Liver (tissue), 9 donors: ENCODE data around the gene LPCAT1. TPM values are rescaled to one million over a fixed set of nuclear protein-coding genes. Genes with fewer than 3 reads are reported as not detected.

Experiments
- DNase-seq: peaks from one replicate; pipeline ENCODE4 v3.0.0-alpha.2; 2017; ENCODE audit warnings: low spot score
- H3K27ac ChIP-seq, 2 donors: one replicate each; pipeline ENCODE4 v1.7.0; 2013; ENCODE audit warnings: inconsistent platforms in 2 of 2, low read length in 2 of 2, control low read depth in 1 of 2, low read depth in 1 of 2, mild to moderate bottlenecking in 1 of 2
- H3K27me3 ChIP-seq, 4 donors: one replicate each; pipeline versions ENCODE4 v1.6.1 to v1.7.0; 2013; ENCODE audit warnings: low read length in 3 of 4, inconsistent platforms in 1 of 4, mild to moderate bottlenecking in 1 of 4, moderate library complexity in 1 of 4; ENCODE audit not compliant: control insufficient read depth in 4 of 4, insufficient read depth in 4 of 4
- H3K36me3 ChIP-seq, 4 donors: one replicate each; pipeline versions ENCODE4 v1.6.1 to v1.7.0; 2013; ENCODE audit warnings: low read length in 3 of 4, mild to moderate bottlenecking in 3 of 4, low read depth in 1 of 4, moderate library complexity in 1 of 4; ENCODE audit not compliant: control insufficient read depth in 4 of 4, insufficient read depth in 3 of 4
- H3K4me1 ChIP-seq, 4 donors: one replicate each; pipeline versions ENCODE4 v1.6.1 to v1.7.0; 2013; ENCODE audit warnings: low read length in 3 of 4, mild to moderate bottlenecking in 3 of 4, moderate library complexity in 1 of 4; ENCODE audit not compliant: control insufficient read depth in 4 of 4, insufficient read depth in 4 of 4
- H3K4me3 ChIP-seq, 3 donors: one replicate each; pipeline versions ENCODE4 v1.6.1 to v1.7.0; 2013; ENCODE audit warnings: low read length in 3 of 3, control low read depth in 1 of 3, low read depth in 1 of 3, mild to moderate bottlenecking in 1 of 3
- H3K9ac ChIP-seq, 2 donors: one replicate each; pipeline ENCODE4 v1.7.0; 2013; ENCODE audit warnings: low read length in 2 of 2, mild to moderate bottlenecking in 2 of 2, moderate library complexity in 2 of 2, control low read depth in 1 of 2, low read depth in 1 of 2
- H3K9me3 ChIP-seq, 4 donors: one replicate each; pipeline versions ENCODE4 v1.6.1 to v1.7.0; 2013; ENCODE audit warnings: low read length in 3 of 4; ENCODE audit not compliant: control insufficient read depth in 4 of 4
- EGR1 ChIP-seq, 2 donors: IDR thresholded peaks; 2 replicates each; pipeline ENCODE4 v1.6.1; 2016 to 2018; ENCODE audit warnings: antibody characterized with exemption in 2 of 2, low read depth in 2 of 2
- FOXA1 ChIP-seq: IDR thresholded peaks from 2 replicates; pipeline ENCODE4 v1.6.1; 2016; ENCODE audit warnings: antibody characterized with exemption
- FOXA2 ChIP-seq: IDR thresholded peaks from 2 replicates; pipeline ENCODE4 v1.6.1; 2016; ENCODE audit warnings: antibody characterized with exemption
- GABPA ChIP-seq, 2 donors: IDR thresholded peaks in 1 of 2; conservative IDR thresholded peaks in 1 of 2; 2 replicates each; pipeline ENCODE4 v1.6.1; 2016; ENCODE audit warnings: antibody characterized with exemption in 2 of 2, mild to moderate bottlenecking in 1 of 2, moderate library complexity in 1 of 2
- HNF4A ChIP-seq, 2 donors: conservative IDR thresholded peaks; 2 replicates each; pipeline ENCODE4 v1.6.1; 2016; ENCODE audit warnings: antibody characterized with exemption in 2 of 2, mild to moderate bottlenecking in 2 of 2
- HNF4G ChIP-seq: IDR thresholded peaks from 2 replicates; pipeline ENCODE4 v1.6.1; 2016; ENCODE audit warnings: antibody characterized with exemption
- JUND ChIP-seq, 2 donors: IDR thresholded peaks; 2 replicates each; pipeline ENCODE4 v1.6.1; 2016; ENCODE audit warnings: antibody characterized with exemption in 2 of 2
- RAD21 ChIP-seq, 2 donors: IDR thresholded peaks; 2 replicates each; pipeline ENCODE4 v1.6.1; 2016; ENCODE audit warnings: antibody characterized with exemption in 2 of 2, mild to moderate bottlenecking in 2 of 2
- RXRA ChIP-seq, 2 donors: IDR thresholded peaks; 2 replicates each; pipeline ENCODE4 v1.6.1; 2017 to 2018; ENCODE audit warnings: antibody characterized with exemption in 2 of 2, mild to moderate bottlenecking in 1 of 2
- SP1 ChIP-seq: IDR thresholded peaks from 2 replicates; pipeline ENCODE4 v1.6.1; 2018; ENCODE audit warnings: antibody characterized with exemption, mild to moderate bottlenecking
- TAF1 ChIP-seq: conservative IDR thresholded peaks from 2 replicates; pipeline ENCODE4 v1.6.1; 2016; ENCODE audit warnings: antibody characterized with exemption, mild to moderate bottlenecking
- WGBS: extraction: QIAGEN DNeasy Blood & Tissue Kit; methylation state at CpG from one replicate; pipeline ENCODE4 v1.1.7; 2013; 5-methylcytosine and 5-hydroxymethylcytosine counted together
- polyA plus RNA-seq, 2 donors: library from polyadenylated mRNA; stranded (reverse) in 1 of 2; unstranded in 1 of 2; fragments of 200-250 nt in 1 of 2; fragments of >200 nt in 1 of 2; fragmentation: Nextera tagmentation in 1 of 2; extraction: Ambion mirVana in 1 of 2; gene quantifications; one replicate each; pipeline versions ENCODE4 v1.2.1 to v1.2.3, GENCODE V29; 2013 to 2015
- total RNA-seq, 2 donors: library from RNA; depleted of rRNA; stranded (reverse); fragments of >200 nt; gene quantifications; one replicate each; pipeline ENCODE4 v1.2.3, GENCODE V29; 2014
- TF ChIP-seq, protein P1 (sequence below): IDR thresholded peaks from 2 replicates; pipeline ENCODE4 v1.6.1; 2016; ENCODE audit warnings: antibody characterized with exemption
- TF ChIP-seq, protein P2 (sequence below): IDR thresholded peaks from 2 replicates; pipeline ENCODE4 v1.6.1; 2016; ENCODE audit warnings: antibody characterized with exemption
- TF ChIP-seq, protein P3 (sequence below): IDR thresholded peaks from 2 replicates; pipeline ENCODE4 v1.6.1; 2016; ENCODE audit warnings: antibody characterized with exemption
- TF ChIP-seq, protein P4 (sequence below): fragments of 150-350 bp; IDR thresholded peaks from 2 replicates; pipeline ENCODE4 v1.5.1; 2017; ENCODE audit warnings: improper control_type of control experiment, low read depth, low read length; ENCODE audit not compliant: missing input control
- donor health status: healthy.
- donor health status: healthy.
- donor health status: healthy.
- donor health status: healthy.
- donor health status: healthy.

The LPCAT1 gene
- total and polyA plus RNA-seq, 4 donors, result 1.5 to 12.8 (median 9.9) TPM

DNA sequence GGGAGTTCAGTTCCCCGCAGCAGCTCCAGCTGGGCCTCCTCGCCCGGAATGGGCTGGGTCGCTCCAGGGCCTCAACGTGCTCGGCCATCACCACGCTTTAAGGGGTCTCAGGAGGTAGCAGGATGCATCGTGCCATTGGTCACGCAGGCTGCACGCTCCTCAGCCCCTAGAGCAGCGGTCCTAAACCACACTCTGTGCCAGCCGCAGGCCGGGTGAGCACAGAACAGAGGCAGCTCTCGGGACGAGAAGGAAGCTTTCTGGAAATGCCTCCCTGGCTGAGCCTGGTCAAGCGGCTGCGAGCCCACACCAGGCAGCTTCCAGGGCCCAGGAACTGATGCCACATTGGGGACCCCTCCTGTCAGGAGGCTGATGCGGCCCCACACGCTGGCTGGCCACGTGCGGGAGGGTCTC, 39.3 kb upstream of the LPCAT1 start:
- H3K27ac ChIP-seq, result no peak overlapping the region
- no peak for DNase-seq
- H3K9me3 ChIP-seq, result no peaks in the 10 kb centered on the region
- no peak for TF ChIP-seq HNF4A (conservative IDR thresholded peaks at IDR 0.05)
- no peak for TF ChIP-seq EGR1 (IDR thresholded peaks at IDR 0.05; ENCODE audit: low read depth in 2 of 2)
- TF ChIP-seq RXRA (IDR thresholded peaks at IDR 0.05), result no peak
- TF ChIP-seq FOXA2, result no peak
- no peak for TF ChIP-seq RAD21 (IDR thresholded peaks at IDR 0.05)
- TF ChIP-seq, protein P1, sequence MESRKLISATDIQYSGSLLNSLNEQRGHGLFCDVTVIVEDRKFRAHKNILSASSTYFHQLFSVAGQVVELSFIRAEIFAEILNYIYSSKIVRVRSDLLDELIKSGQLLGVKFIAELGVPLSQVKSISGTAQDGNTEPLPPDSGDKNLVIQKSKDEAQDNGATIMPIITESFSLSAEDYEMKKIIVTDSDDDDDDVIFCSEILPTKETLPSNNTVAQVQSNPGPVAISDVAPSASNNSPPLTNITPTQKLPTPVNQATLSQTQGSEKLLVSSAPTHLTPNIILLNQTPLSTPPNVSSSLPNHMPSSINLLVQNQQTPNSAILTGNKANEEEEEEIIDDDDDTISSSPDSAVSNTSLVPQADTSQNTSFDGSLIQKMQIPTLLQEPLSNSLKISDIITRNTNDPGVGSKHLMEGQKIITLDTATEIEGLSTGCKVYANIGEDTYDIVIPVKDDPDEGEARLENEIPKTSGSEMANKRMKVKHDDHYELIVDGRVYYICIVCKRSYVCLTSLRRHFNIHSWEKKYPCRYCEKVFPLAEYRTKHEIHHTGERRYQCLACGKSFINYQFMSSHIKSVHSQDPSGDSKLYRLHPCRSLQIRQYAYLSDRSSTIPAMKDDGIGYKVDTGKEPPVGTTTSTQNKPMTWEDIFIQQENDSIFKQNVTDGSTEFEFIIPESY, result no peak
- TF ChIP-seq GABPA (IDR thresholded peaks at IDR 0.05 in 1 of 2, conservative IDR thresholded peaks at IDR 0.05 in 1 of 2), result no peak
- TF ChIP-seq SP1, result no peak
- TF ChIP-seq FOXA1, result no peak
- TF ChIP-seq, protein P2, sequence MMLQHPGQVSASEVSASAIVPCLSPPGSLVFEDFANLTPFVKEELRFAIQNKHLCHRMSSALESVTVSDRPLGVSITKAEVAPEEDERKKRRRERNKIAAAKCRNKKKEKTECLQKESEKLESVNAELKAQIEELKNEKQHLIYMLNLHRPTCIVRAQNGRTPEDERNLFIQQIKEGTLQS, result no peak
- no peaks in the 10 kb centered on the region for H3K36me3 ChIP-seq
- H3K4me3 ChIP-seq, result no peak overlapping the region
- H3K9ac ChIP-seq, result no peak overlapping the region
- H3K27me3 ChIP-seq, result no peaks in the 10 kb centered on the region
- 91% methylated on average over 21 of the region's 21 CpGs for WGBS
- H3K4me1 ChIP-seq, result peaks cover 4 to 7% (median 6%) of the 10 kb centered on the region in 4 donors

DNA sequence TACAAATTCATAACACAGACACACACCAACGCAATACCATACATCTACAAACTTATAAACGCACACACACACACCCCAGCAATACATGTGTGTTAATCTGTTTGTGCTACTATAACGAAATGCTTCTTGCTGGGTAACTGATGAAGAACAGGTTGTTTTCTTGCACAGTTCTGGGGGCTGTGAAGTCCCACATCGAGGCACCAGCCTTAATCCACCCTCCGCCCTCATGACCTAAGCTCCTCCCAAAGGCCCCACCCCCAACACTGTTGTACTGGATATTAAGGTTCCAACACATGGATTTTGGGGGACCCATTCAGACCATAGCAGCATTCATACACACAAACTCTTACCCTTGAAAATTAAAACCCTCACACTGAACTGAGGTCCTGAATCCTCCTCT, 38.8 kb upstream of the LPCAT1 start:
- WGBS, result 89% methylated on average over 5 of the region's 5 CpGs
- no peak for DNase-seq
- peaks cover under 1 to 2% (median 2%) of the 10 kb centered on the region in 4 donors for H3K4me1 ChIP-seq
- no peak overlapping the region for H3K9ac ChIP-seq
- H3K9me3 ChIP-seq, result no peaks in the 10 kb centered on the region
- no peaks in the 10 kb centered on the region for H3K27me3 ChIP-seq
- H3K36me3 ChIP-seq, result no peaks in the 10 kb centered on the region
- TF ChIP-seq JUND (IDR thresholded peaks at IDR 0.05), result no peak
- TF ChIP-seq, protein P1, result no peak
- TF ChIP-seq TAF1, result no peak
- TF ChIP-seq, protein P3, sequence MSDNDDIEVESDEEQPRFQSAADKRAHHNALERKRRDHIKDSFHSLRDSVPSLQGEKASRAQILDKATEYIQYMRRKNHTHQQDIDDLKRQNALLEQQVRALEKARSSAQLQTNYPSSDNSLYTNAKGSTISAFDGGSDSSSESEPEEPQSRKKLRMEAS, result no peak
- no peak for TF ChIP-seq HNF4A (conservative IDR thresholded peaks at IDR 0.05)
- no peak for TF ChIP-seq HNF4G
- TF ChIP-seq, protein P4, sequence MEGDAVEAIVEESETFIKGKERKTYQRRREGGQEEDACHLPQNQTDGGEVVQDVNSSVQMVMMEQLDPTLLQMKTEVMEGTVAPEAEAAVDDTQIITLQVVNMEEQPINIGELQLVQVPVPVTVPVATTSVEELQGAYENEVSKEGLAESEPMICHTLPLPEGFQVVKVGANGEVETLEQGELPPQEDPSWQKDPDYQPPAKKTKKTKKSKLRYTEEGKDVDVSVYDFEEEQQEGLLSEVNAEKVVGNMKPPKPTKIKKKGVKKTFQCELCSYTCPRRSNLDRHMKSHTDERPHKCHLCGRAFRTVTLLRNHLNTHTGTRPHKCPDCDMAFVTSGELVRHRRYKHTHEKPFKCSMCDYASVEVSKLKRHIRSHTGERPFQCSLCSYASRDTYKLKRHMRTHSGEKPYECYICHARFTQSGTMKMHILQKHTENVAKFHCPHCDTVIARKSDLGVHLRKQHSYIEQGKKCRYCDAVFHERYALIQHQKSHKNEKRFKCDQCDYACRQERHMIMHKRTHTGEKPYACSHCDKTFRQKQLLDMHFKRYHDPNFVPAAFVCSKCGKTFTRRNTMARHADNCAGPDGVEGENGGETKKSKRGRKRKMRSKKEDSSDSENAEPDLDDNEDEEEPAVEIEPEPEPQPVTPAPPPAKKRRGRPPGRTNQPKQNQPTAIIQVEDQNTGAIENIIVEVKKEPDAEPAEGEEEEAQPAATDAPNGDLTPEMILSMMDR, result no peak
- TF ChIP-seq SP1, result no peak
- no peak for TF ChIP-seq FOXA1
- TF ChIP-seq GABPA (IDR thresholded peaks at IDR 0.05 in 1 of 2, conservative IDR thresholded peaks at IDR 0.05 in 1 of 2), result no peak
- no peak for TF ChIP-seq EGR1 (IDR thresholded peaks at IDR 0.05; ENCODE audit: low read depth in 2 of 2)
- H3K27ac ChIP-seq, result no peak overlapping the region
- H3K4me3 ChIP-seq, result no peak overlapping the region
